ENCODE results near the gene CAND2. TPM values are rescaled to one million over a fixed set of nuclear protein-coding genes. Genes with fewer than 3 reads are reported as not detected.

The CAND2 gene
- total and polyA plus RNA-seq, 9 of the 15 experiments (the other 6 are each of a cell fraction or from before 2014, with no cell fraction given): 0.91 to 14.9 (median 4.3) TPM

- TF ChIP-seq PATZ1 (CRISPR knock-in tag; IDR thresholded peaks at IDR 0.05; ENCODE audit: borderline replicate concordance): no peak
- TF ChIP-seq CHD7 (IDR thresholded peaks at IDR 0.05; ENCODE audit: low read depth, low read length): no peak
- no peak for TF ChIP-seq ATF7 (IDR thresholded peaks at IDR 0.05)
- TF ChIP-seq ZNF778 (CRISPR knock-in tag; IDR thresholded peaks at IDR 0.05): no peak
- TF ChIP-seq RAD21 (CRISPR knock-in tag; conservative IDR thresholded peaks at IDR 0.05 in 1 of 2, IDR thresholded peaks at IDR 0.05 in 1 of 2): no peak
- no peak for TF ChIP-seq ELF2 (CRISPR knock-in tag; IDR thresholded peaks at IDR 0.05)
- TF ChIP-seq ZKSCAN8 (CRISPR knock-in tag; IDR thresholded peaks at IDR 0.05): no peak
- TF ChIP-seq NCOA1 (IDR thresholded peaks at IDR 0.05; ENCODE audit: low read depth): no peak
- TF ChIP-seq SUPT5H (IDR thresholded peaks at IDR 0.05): no peak
- TF ChIP-seq ELK1 (CRISPR knock-in tag; IDR thresholded peaks at IDR 0.05): no peak
- no peak for TF ChIP-seq ARID3A (IDR thresholded peaks at IDR 0.05; ENCODE audit: borderline replicate concordance, low read depth, low read length)
Measured at GRCh38 chr3:12764171-12764776, 32.2 kb upstream of the CAND2 start (continued).

All from K562 (cell line).